SK-N-DZ (cell line): ENCODE data around the gene CPB1.

Source experiments
- DNase-seq: peaks from one replicate; pipeline ENCODE4 v3.0.0-alpha.2; 2015; ENCODE audit warnings: low spot score

Gene CPB1

GRCh38 chr3:148882288-148882687, 54.7 kb downstream of the CPB1 start:
- no peak for DNase-seq

- peak; percentile 74 for DNase-seq
Observed at GRCh38 chr3:148883163-148883562, 55.6 kb downstream of the CPB1 start.

GRCh38 chr3:148884261-148884660, 56.6 kb downstream of the CPB1 start:
- no peak for DNase-seq

GRCh38 chr3:148889828-148890227, 62.2 kb downstream of the CPB1 start:
- DNase-seq: no peak

- DNase-seq: no peak
Observed at GRCh38 chr3:148896062-148896461, 68.5 kb downstream of the CPB1 start.

GRCh38 chr3:148901987-148902791, 74.6 kb downstream of the CPB1 start:
- no peak for DNase-seq

- no peak for DNase-seq
Observed at GRCh38 chr3:148903022-148903442, 75.4 kb downstream of the CPB1 start.

- DNase-seq: no peak
Observed at GRCh38 chr3:148903941-148904340, 76.3 kb downstream of the CPB1 start.

- DNase-seq: no peak
Observed at GRCh38 chr3:148906667-148907066, 79.1 kb downstream of the CPB1 start.
